ENCODE results near the gene DHX36.
A peak's percentile ranks its signal among the peaks of the same experiment; 100 is the strongest.

DHX36 gene

GRCh38 chr3:154323891-154324738, at the start of gene DHX36:
DHX36 (minus strand) TSS chr3:154324487; CDS start chr3:154324416, 71 bp downstream.
- DNase-seq (ENCODE audit: insufficient read length, low spot score) (peak; percentile 54), FAIRE-seq (peak; percentile 95)

- FAIRE-seq, result no peak
- DNase-seq (ENCODE audit: insufficient read length, low spot score), result no peak
These were observed 42.9 kb upstream of the DHX36 start for GRCh38 chr3:154367221-154367620.

- FAIRE-seq (no peak), DNase-seq (ENCODE audit: insufficient read length, low spot score) (no peak)
These were observed 40.6 kb upstream of the DHX36 start for GRCh38 chr3:154364849-154365248.

- FAIRE-seq, result no peak
- no peak for DNase-seq (ENCODE audit: insufficient read length, low spot score)
These were observed 36.8 kb upstream of the DHX36 start for GRCh38 chr3:154361099-154361498.

- FAIRE-seq (no peak), DNase-seq (ENCODE audit: insufficient read length, low spot score) (no peak)
These were observed 31.7 kb upstream of the DHX36 start for GRCh38 chr3:154356009-154356408.

GRCh38 chr3:154349223-154349622, 24.9 kb upstream of the DHX36 start:
- DNase-seq (ENCODE audit: insufficient read length, low spot score), result no peak
- no peak for FAIRE-seq

GRCh38 chr3:154345422-154346122, 21.3 kb upstream of the DHX36 start:
- FAIRE-seq, result no peak
- DNase-seq (ENCODE audit: insufficient read length, low spot score), result no peak

- FAIRE-seq (no peak), DNase-seq (ENCODE audit: insufficient read length, low spot score) (no peak)
These were observed 14.3 kb upstream of the DHX36 start for GRCh38 chr3:154338570-154338969.

- DNase-seq (ENCODE audit: insufficient read length, low spot score) (no peak), FAIRE-seq (no peak)
These were observed 13.7 kb upstream of the DHX36 start for GRCh38 chr3:154338008-154338407.

GRCh38 chr3:154334973-154335420, 10.7 kb upstream of the DHX36 start:
- no peak for DNase-seq (ENCODE audit: insufficient read length, low spot score)
- no peak for FAIRE-seq

- DNase-seq (ENCODE audit: insufficient read length, low spot score) (no peak), FAIRE-seq (no peak)
These were observed 3.6 kb upstream of the DHX36 start for GRCh38 chr3:154327871-154328270.

- DNase-seq (ENCODE audit: insufficient read length, low spot score), result no peak
- no peak for FAIRE-seq
These were observed 632 bp upstream of the DHX36 start for GRCh38 chr3:154324919-154325318.

- FAIRE-seq, result no peak
These were observed 7.1 kb downstream of the DHX36 start for GRCh38 chr3:154316974-154317767.

GRCh38 chr3:154314152-154314551, 10.1 kb downstream of the DHX36 start:
- DNase-seq (ENCODE audit: insufficient read length, low spot score), result no peak
- FAIRE-seq, result no peak

More at GRCh38 chr3:154316974-154317767, 7.1 kb downstream of the DHX36 start:
- no peak for DNase-seq (ENCODE audit: insufficient read length, low spot score)

GRCh38 chr3:154310840-154311239, 13.4 kb downstream of the DHX36 start:
- FAIRE-seq (no peak), DNase-seq (ENCODE audit: insufficient read length, low spot score) (no peak)

GRCh38 chr3:154307363-154307762, 16.9 kb downstream of the DHX36 start:
- no peak for FAIRE-seq
- DNase-seq (ENCODE audit: insufficient read length, low spot score), result no peak

GRCh38 chr3:154304936-154305335, 19.4 kb downstream of the DHX36 start:
- DNase-seq (ENCODE audit: insufficient read length, low spot score), result no peak
- peak; percentile 79 for FAIRE-seq

GRCh38 chr3:154304116-154304786, 20.0 kb downstream of the DHX36 start:
- FAIRE-seq (no peak), DNase-seq (ENCODE audit: insufficient read length, low spot score) (no peak)

- FAIRE-seq (no peak), DNase-seq (ENCODE audit: insufficient read length, low spot score) (no peak)
These were observed 22.7 kb downstream of the DHX36 start for GRCh38 chr3:154301561-154301960.

- DNase-seq (ENCODE audit: insufficient read length, low spot score), result no peak
- FAIRE-seq, result no peak
These were observed 30.3 kb downstream of the DHX36 start for GRCh38 chr3:154294016-154294415.

- no peak for DNase-seq (ENCODE audit: insufficient read length, low spot score)
- FAIRE-seq, result no peak
These were observed 34.1 kb downstream of the DHX36 start for GRCh38 chr3:154290187-154290586.

Measured in GM19239 (cell line).